Heart left ventricle (tissue), 16 donors: ENCODE data around the gene SIGLEC8. TPM values are rescaled to one million over a fixed set of nuclear protein-coding genes. Genes with fewer than 3 reads are reported as not detected.

Experiments
- ATAC-seq, 4 donors: fragments of 200-7000 bp; cut with Tn5 transposase; one replicate each; pipeline ENCODE4 v1.9.1; 2020 to 2022; ENCODE audit warnings: moderate library complexity in 4 of 4, mild to moderate bottlenecking in 3 of 4, moderate number of reproducible peaks in 1 of 4
- DNase-seq, 5 donors: peaks; one replicate each; pipeline ENCODE4 v3.0.0-alpha.2; 2020
- H3K27ac ChIP-seq, 12 donors: fragments of 200-600 bp; sonication (generic) in 4 of 12; one replicate each; pipeline versions ENCODE4 v1.5.0 to v1.8.0; 2016 to 2022; ENCODE audit warnings: mild to moderate bottlenecking in 2 of 12
- H3K27me3 ChIP-seq, 9 donors: fragments of 200-600 bp; sonication (generic) in 2 of 9; one replicate each; pipeline versions ENCODE4 v1.5.1 to v1.8.0; 2016 to 2022; ENCODE audit warnings: mild to moderate bottlenecking in 3 of 9
- H3K36me3 ChIP-seq, 9 donors: fragments of 200-600 bp; sonication (generic) in 2 of 9; one replicate each; pipeline versions ENCODE4 v1.5.0 to v1.8.0; 2018 to 2022; ENCODE audit warnings: mild to moderate bottlenecking in 2 of 9
- H3K4me1 ChIP-seq, 12 donors: fragments of 200-600 bp; sonication (generic) in 4 of 12; one replicate each; pipeline versions ENCODE4 v1.5.0 to v1.8.0; 2016 to 2022; ENCODE audit warnings: mild to moderate bottlenecking in 3 of 12
- H3K4me3 ChIP-seq, 12 donors: fragments of 200-600 bp; sonication (generic) in 4 of 12; one replicate each; pipeline versions ENCODE4 v1.5.0 to v1.8.0; 2017 to 2022; ENCODE audit warnings: mild to moderate bottlenecking in 9 of 12, moderate library complexity in 4 of 12
- H3K9me3 ChIP-seq, 12 donors: fragments of 200-600 bp; sonication (generic) in 4 of 12; one replicate each; pipeline versions ENCODE4 v1.5.0 to v1.8.0; 2016 to 2022; ENCODE audit warnings: mild to moderate bottlenecking in 1 of 12
- POLR2A ChIP-seq, 2 donors: fragments of 450-650 bp; IDR thresholded peaks; one replicate each; pipeline ENCODE4 v1.6.1; 2017; ENCODE audit warnings: antibody characterized with exemption in 2 of 2, mild to moderate bottlenecking in 2 of 2, moderate library complexity in 2 of 2
- WGBS, 4 donors: extraction: QIAGEN DNeasy Blood & Tissue Kit in 2 of 4; methylation state at CpG; one replicate each; pipeline versions ENCODE4 v1.1.5 to v1.1.7; 2013 to 2018; 5-methylcytosine and 5-hydroxymethylcytosine counted together
- intact Hi-C, 10 donors: fragments of 100-400 bp; cut with DNase I; formaldehyde crosslinking; loops; one replicate each; pipeline versions ENCODE4 v1.11.1 to v1.14.2; 2022
- polyA plus RNA-seq, 2 donors: library from polyadenylated mRNA; stranded (reverse); fragments of 200-250 nt; gene quantifications; one replicate each; pipeline ENCODE4 v1.2.3, GENCODE V29; 2013
- total RNA-seq, 9 donors: library from RNA; depleted of rRNA in 2 of 9; stranded (reverse); fragments of >200 nt in 2 of 9; fragmentation: NEBNext Ultra II Directional in 3 of 9; extraction: Animal tissue kit (Norgen Biotek cat#: 25700) in 3 of 9; gene quantifications; one replicate each; pipeline versions ENCODE4 v1.1.0 to v1.2.4, GENCODE V29; 2016 to 2023
- TF ChIP-seq, protein P1 (sequence below), 12 donors: fragments of 200-600 bp; sonication (generic) in 4 of 12; IDR thresholded peaks; one replicate each; pipeline versions ENCODE4 v1.5.0 to v1.8.0; 2018 to 2022; ENCODE audit warnings: antibody characterized with exemption in 12 of 12, mild to moderate bottlenecking in 5 of 12
- donor health status: ischemic (EF 13 %, LVEDD 7.1; RV severe dilation, severe dysfunction).
- donor health status: healthy with polysubstance abuse.
- donor health status: DM: no; HTN: yes; CAD: no.
- donor health status: DM: no; HTN: no; CAD: no.
- donor health status: ischemic (EF 25% LVEDD 6.9; RV normal size, moderate dysfunction).
- donor health status: ischemic (EF 25% LVEDD 5.7; RV mildly dilated, moderate dysfunction).
- donor health status: healthy.
- donor health status: DM: yes; HTN: yes; CAD: no.
- donor health status: ischemic (EF 35%, LVEDD 5.7; RV mildly dilated, moderate dysfunction).
- donor health status: nonischemic (EF 11% LVEDD 7.7; RV severe dilation, severe dysfunction).
- donor health status: DM: yes; HTN: yes; CAD: no.
- donor health status: PGD.
- donor health status: ischemic (EF 29% LVEDD 5.4; RV normal size, mild dysfunction).
- donor health status: nonischemic (EF 23%, LVEDD 6.1; RV moderate dilation, normal function).

The SIGLEC8 gene
- total and polyA plus RNA-seq, 11 donors = 0.12 to 0.48 TPM; not detected in 9

DNA sequence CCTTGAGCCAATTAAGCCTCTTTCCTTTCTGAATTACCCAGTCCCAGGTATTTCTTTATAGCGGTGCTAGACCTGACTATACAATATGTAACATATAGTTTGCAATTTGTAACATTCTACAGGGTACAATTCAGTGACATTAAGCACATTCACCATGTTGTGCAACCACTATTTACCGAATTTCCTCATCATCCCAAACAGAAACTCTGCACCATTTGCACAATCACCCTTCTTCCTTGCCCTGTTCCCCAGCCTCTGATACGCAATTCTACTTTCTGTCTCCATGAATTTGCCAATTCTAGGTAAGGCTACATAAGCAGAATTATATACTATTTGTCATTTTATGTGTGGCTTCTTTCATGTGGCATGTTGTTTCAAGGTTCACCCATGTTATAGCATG is 27.1 kb downstream of the SIGLEC8 start:
- peak overlapping the region in 1 of 12 donors; percentile 66 for H3K27ac ChIP-seq
- peaks cover 0 to 3% (median 0%) of the 10 kb centered on the region in 12 donors for H3K9me3 ChIP-seq
- no peak overlapping the region for H3K4me3 ChIP-seq
- peaks cover 0 to 14% (median 0%) of the 10 kb centered on the region in 9 donors for H3K27me3 ChIP-seq
- WGBS, 4 donors = 46 to 72% (median 59%) methylated on average over 3 of the region's 3 CpGs
- intact Hi-C loops = loop anchor here in 1 of 10 donors (10.0 kb wide), 1 partner anchor 96 kb away; no protein-coding TSS in a partner anchor
- TF ChIP-seq POLR2A (IDR thresholded peaks at IDR 0.05) = no peak
- TF ChIP-seq, protein P1, sequence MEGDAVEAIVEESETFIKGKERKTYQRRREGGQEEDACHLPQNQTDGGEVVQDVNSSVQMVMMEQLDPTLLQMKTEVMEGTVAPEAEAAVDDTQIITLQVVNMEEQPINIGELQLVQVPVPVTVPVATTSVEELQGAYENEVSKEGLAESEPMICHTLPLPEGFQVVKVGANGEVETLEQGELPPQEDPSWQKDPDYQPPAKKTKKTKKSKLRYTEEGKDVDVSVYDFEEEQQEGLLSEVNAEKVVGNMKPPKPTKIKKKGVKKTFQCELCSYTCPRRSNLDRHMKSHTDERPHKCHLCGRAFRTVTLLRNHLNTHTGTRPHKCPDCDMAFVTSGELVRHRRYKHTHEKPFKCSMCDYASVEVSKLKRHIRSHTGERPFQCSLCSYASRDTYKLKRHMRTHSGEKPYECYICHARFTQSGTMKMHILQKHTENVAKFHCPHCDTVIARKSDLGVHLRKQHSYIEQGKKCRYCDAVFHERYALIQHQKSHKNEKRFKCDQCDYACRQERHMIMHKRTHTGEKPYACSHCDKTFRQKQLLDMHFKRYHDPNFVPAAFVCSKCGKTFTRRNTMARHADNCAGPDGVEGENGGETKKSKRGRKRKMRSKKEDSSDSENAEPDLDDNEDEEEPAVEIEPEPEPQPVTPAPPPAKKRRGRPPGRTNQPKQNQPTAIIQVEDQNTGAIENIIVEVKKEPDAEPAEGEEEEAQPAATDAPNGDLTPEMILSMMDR (IDR thresholded peaks at IDR 0.05) = no peak
- H3K36me3 ChIP-seq = no peaks in the 10 kb centered on the region
- ATAC-seq (peak in 2 of 4 donors; percentile 36 to 49), DNase-seq (no peak)
- H3K4me1 ChIP-seq = peaks cover 0 to 28% (median 0%) of the 10 kb centered on the region in 12 donors

DNA sequence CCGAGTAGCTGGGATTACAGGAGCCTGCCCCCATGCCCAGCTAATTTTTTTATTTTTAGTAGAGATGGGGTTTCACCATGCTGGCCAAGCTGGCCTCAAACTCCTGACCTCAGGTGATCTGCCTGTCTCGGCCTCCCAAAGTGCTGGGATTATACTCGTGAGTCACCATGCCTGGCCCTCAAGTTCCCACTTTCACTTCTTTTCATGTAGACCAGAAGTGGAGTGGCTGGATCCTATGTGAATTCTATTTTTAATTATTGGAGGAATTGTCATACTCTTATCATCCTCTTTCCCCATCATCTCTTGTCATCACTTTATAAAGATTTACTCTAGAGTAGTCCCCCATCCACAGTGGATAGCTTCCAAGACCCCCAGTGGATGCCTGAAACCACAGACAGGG is 28.0 kb downstream of the SIGLEC8 start:
- DNase-seq (no peak), ATAC-seq (no peak)
- peaks cover 0 to 10% (median 0%) of the 10 kb centered on the region in 9 donors for H3K27me3 ChIP-seq
- peak overlapping the region in 1 of 12 donors; percentile 66 for H3K27ac ChIP-seq
- H3K9me3 ChIP-seq = peaks cover 0 to 3% (median 0%) of the 10 kb centered on the region in 12 donors
- WGBS, 4 donors = 46 to 57% (median 51%) methylated on average over 3 of the region's 3 CpGs
- no peak overlapping the region for H3K4me3 ChIP-seq
- no peaks in the 10 kb centered on the region for H3K36me3 ChIP-seq
- H3K4me1 ChIP-seq = peaks cover 0 to 28% (median 0%) of the 10 kb centered on the region in 12 donors
- intact Hi-C loops = loop anchor here in 1 of 10 donors (10.0 kb wide), 1 partner anchor 95 kb away; no protein-coding TSS in a partner anchor
- TF ChIP-seq POLR2A (IDR thresholded peaks at IDR 0.05) = no peak
- TF ChIP-seq, protein P1 (IDR thresholded peaks at IDR 0.05) = no peak

DNA sequence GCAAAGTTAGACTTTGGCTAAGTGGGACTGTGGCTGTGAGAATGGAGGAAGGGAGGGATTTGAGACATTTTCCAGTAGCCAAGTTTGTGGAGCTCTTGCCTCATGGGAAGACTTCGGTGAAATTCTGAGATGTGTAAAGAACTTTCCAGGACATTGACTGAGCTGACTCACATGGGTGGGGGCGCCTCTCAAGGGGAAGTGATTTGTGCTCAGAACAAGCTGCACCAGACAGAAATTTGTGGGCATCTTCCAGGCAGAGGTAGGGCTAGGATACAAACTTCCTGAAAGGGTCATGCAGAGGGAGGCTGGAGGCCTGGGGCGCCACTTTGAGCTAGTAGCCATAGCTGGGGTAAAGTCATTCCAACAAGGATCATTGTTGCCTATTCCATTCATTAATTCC is 31.1 kb downstream of the SIGLEC8 start:
- DNase-seq = peak in 1 of 5 donors; percentile 45
- Histone ChIP-seq H3K27me3 (peaks cover 0 to 10% (median 0%) of the 10 kb centered on the region in 9 donors), H3K4me3 (no peak overlapping the region), H3K27ac (no peak overlapping the region), H3K4me1 (peaks cover 0 to 28% (median 0%) of the 10 kb centered on the region in 12 donors), H3K36me3 (no peaks in the 10 kb centered on the region), H3K9me3 (peaks cover 0 to 3% (median 0%) of the 10 kb centered on the region in 12 donors)
- TF ChIP-seq, protein P1 (IDR thresholded peaks at IDR 0.05) = no peak
- TF ChIP-seq POLR2A (IDR thresholded peaks at IDR 0.05) = no peak
- intact Hi-C loops = no loop called here
- peak in 1 of 4 donors; percentile 77 for ATAC-seq
- 65 to 79% (median 68%) methylated on average over 3 of the region's 3 CpGs for WGBS, 4 donors

DNA sequence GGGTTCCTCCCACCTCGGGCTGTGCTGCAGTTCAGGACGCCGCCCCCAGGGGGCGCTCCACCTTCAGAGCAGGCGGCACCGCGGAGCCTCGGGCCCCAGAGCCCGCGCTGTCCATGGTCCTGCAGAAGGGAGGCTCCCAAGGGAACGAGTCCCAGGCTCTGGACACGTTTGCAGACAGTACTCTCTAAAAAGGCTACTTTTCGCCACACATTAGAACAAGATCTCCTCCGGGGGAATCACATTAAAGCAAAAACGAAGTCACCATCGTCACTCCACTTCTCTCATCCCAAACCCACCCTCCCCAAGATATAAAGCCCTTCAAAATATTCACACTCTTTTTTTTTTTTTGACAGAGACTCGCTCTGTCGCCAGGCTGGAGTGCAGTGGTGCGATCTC is 36.2 kb downstream of the SIGLEC8 start:
- Histone ChIP-seq H3K4me3 (peak overlapping the region in 1 of 12 donors; percentile 16), H3K27me3 (peaks cover 0 to 17% (median 10%) of the 10 kb centered on the region in 9 donors), H3K27ac (no peak overlapping the region), H3K36me3 (no peaks in the 10 kb centered on the region), H3K4me1 (peaks cover 0 to 28% (median 0%) of the 10 kb centered on the region in 12 donors), H3K9me3 (no peaks in the 10 kb centered on the region)
- 8 to 12% (median 9%) methylated on average over 18 to 19 of the region's 19 CpGs for WGBS, 4 donors
- ATAC-seq (peak; percentile 78 to 87 (median 82)), DNase-seq (peak; percentile 79 to 93 (median 83))
- TF ChIP-seq, protein P1 (IDR thresholded peaks at IDR 0.05) = peak; percentile 83 to 99 (median 90)
- no peak for TF ChIP-seq POLR2A (IDR thresholded peaks at IDR 0.05)
- intact Hi-C loops = no loop called here
